ENCODE data around the gene CCT6B. TPM values are rescaled to one million over a fixed set of nuclear protein-coding genes. Genes with fewer than 3 reads are reported as not detected.

CCT6B gene
- total RNA-seq (1 to 10 TPM; 2.6 to 5.8 (median 3.9) TPM), polyA plus RNA-seq (1 to 10 TPM; 1.7 TPM)
- long read RNA-seq, donor 1, partial matches to known transcripts, result 0 of 7 reads
- long read RNA-seq, donor 1, other reads (novel, unspliced or antisense), result 4 of 7 reads
- long read RNA-seq, donor 2, transcript CCT6B-201 (14 exons, 1,838 nt), result major isoform, 20 of 30 reads
- long read RNA-seq, donor 2, partial matches to known transcripts, result 9 of 30 reads
- long read RNA-seq, donor 2, other reads (novel, unspliced or antisense), result 0 of 30 reads
- long read RNA-seq, donor 3, partial matches to known transcripts, result 1 of 23 reads
- long read RNA-seq, donor 3, other reads (novel, unspliced or antisense), result 22 of 23 reads

- intact Hi-C loops (cut with DNase I), result loop anchor here in 2 of 4 donors (10.0 kb wide), 1 partner anchor 123 kb away; no protein-coding TSS in a partner anchor
- peak; percentile 90 to 94 (median 93) for DNase-seq
- Histone ChIP-seq H3K9me3 (no peaks in the 10 kb centered on the region), H3K27me3 (no peaks in the 10 kb centered on the region), H3K27ac (peak within 1 kb of the TSS; percentile 75 to 79), H3K36me3 (no peaks in the 10 kb centered on the region), H3K4me3 (peak within 1 kb of the TSS; percentile 89), H3K4me1 (ENCODE audit: insufficient read depth) (peaks cover 5% of the 10 kb centered on the region)
- TF ChIP-seq POLR2A (IDR thresholded peaks at IDR 0.05) (peak; percentile 80), EP300 (IDR thresholded peaks at IDR 0.05) (no peak)
- WGBS, 3 donors, result 0% methylated on average over 65 of the region's 65 CpGs
Observed at GRCh38 chr17:34961093-34961911, at the start of gene CCT6B, which contains the start of gene ZNF830. CCT6B (minus strand) TSS chr17:34961460; CDS start chr17:34961393, 67 bp downstream. ZNF830 (plus strand) TSS chr17:34961540; CDS start chr17:34961567, 27 bp downstream.

GRCh38 chr17:35010093-35010492, 48.8 kb upstream of the CCT6B start:
- no peaks in the 10 kb centered on the region for H3K9me3 ChIP-seq
- WGBS, 3 donors, result 66 to 74% (median 71%) methylated on average over 3 of the region's 3 CpGs
- no peak overlapping the region for H3K4me3 ChIP-seq
- no peaks in the 10 kb centered on the region for H3K36me3 ChIP-seq
- no peaks in the 10 kb centered on the region for H3K27me3 ChIP-seq
- no peaks in the 10 kb centered on the region for H3K4me1 ChIP-seq (ENCODE audit: insufficient read depth)
- no peak for DNase-seq
- TF ChIP-seq POLR2A (IDR thresholded peaks at IDR 0.05), result no peak
- no peak for TF ChIP-seq EP300 (IDR thresholded peaks at IDR 0.05)
- no peak for TF ChIP-seq CTCF (IDR thresholded peaks at IDR 0.05)
- no peak overlapping the region for H3K27ac ChIP-seq
- intact Hi-C loops (cut with DNase I), result loop anchor here in 1 of 4 donors (10.0 kb wide), 1 partner anchor 55 kb away; the partner anchor contains the start of gene RFFL

- Histone ChIP-seq H3K4me3 (no peak overlapping the region), H3K36me3 (no peaks in the 10 kb centered on the region), H3K4me1 (ENCODE audit: insufficient read depth) (no peaks in the 10 kb centered on the region), H3K27me3 (no peaks in the 10 kb centered on the region), H3K27ac (no peak overlapping the region), H3K9me3 (no peaks in the 10 kb centered on the region)
- no peak for TF ChIP-seq EP300 (IDR thresholded peaks at IDR 0.05)
- no peak for TF ChIP-seq POLR2A (IDR thresholded peaks at IDR 0.05)
- no peak for TF ChIP-seq CTCF (IDR thresholded peaks at IDR 0.05)
- DNase-seq, result no peak
- 25 to 82% (median 58%) methylated on average over 1 of the region's 1 CpG for WGBS, 3 donors
- intact Hi-C loops (cut with DNase I), result no loop called here
Observed at GRCh38 chr17:35006961-35007360, 45.7 kb upstream of the CCT6B start.

- Histone ChIP-seq H3K27ac (no peak overlapping the region), H3K4me1 (ENCODE audit: insufficient read depth) (no peaks in the 10 kb centered on the region), H3K9me3 (no peaks in the 10 kb centered on the region), H3K36me3 (no peaks in the 10 kb centered on the region), H3K27me3 (no peaks in the 10 kb centered on the region), H3K4me3 (no peak overlapping the region)
- intact Hi-C loops (cut with DNase I), result no loop called here
- no peak for TF ChIP-seq EP300 (IDR thresholded peaks at IDR 0.05)
- no peak for TF ChIP-seq POLR2A (IDR thresholded peaks at IDR 0.05)
- TF ChIP-seq CTCF (IDR thresholded peaks at IDR 0.05), result no peak
- DNase-seq, result no peak
- WGBS, 3 donors, result 79 to 89% (median 82%) methylated on average over 4 of the region's 4 CpGs
Observed at GRCh38 chr17:35006345-35006744, 45.1 kb upstream of the CCT6B start.
